ENCODE data around the gene CTBP1.

CTBP1 gene

GRCh38 chr4:1283711-1284110 is 34.8 kb upstream of the CTBP1 start:
- Histone ChIP-seq H3K36me3 (ENCODE audit: control insufficient read depth, insufficient read depth, low read length) (no peaks in the 10 kb centered on the region), H3K9me3 (ENCODE audit: control insufficient read depth, low read length) (no peaks in the 10 kb centered on the region), H3K27ac (ENCODE audit: insufficient read depth, low read length, poor library complexity, severe bottlenecking) (no peak overlapping the region), H3K27me3 (replicated peaks; ENCODE audit: control insufficient read depth, insufficient read depth, low read length, poor library complexity, severe bottlenecking) (no peaks in the 10 kb centered on the region), H3K4me1 (ENCODE audit: control insufficient read depth, insufficient read depth, low read length, poor library complexity, severe bottlenecking) (no peaks in the 10 kb centered on the region), H3K4me3 (ENCODE audit: insufficient read depth, low read depth, low read length, poor library complexity, severe bottlenecking) (no peak overlapping the region)
- no peak for DNase-seq

GRCh38 chr4:1279253-1279652 is 30.3 kb upstream of the CTBP1 start:
- Histone ChIP-seq H3K36me3 (ENCODE audit: control insufficient read depth, insufficient read depth, low read length) (no peaks in the 10 kb centered on the region), H3K4me3 (ENCODE audit: insufficient read depth, low read depth, low read length, poor library complexity, severe bottlenecking) (no peak overlapping the region), H3K27me3 (replicated peaks; ENCODE audit: control insufficient read depth, insufficient read depth, low read length, poor library complexity, severe bottlenecking) (no peaks in the 10 kb centered on the region), H3K9me3 (ENCODE audit: control insufficient read depth, low read length) (no peaks in the 10 kb centered on the region), H3K27ac (ENCODE audit: insufficient read depth, low read length, poor library complexity, severe bottlenecking) (no peak overlapping the region), H3K4me1 (ENCODE audit: control insufficient read depth, insufficient read depth, low read length, poor library complexity, severe bottlenecking) (no peaks in the 10 kb centered on the region)
- no peak for DNase-seq

GRCh38 chr4:1277667-1278665 is 29.0 kb upstream of the CTBP1 start:
- H3K27ac ChIP-seq (ENCODE audit: insufficient read depth, low read length, poor library complexity, severe bottlenecking), result no peak overlapping the region
- H3K9me3 ChIP-seq (ENCODE audit: control insufficient read depth, low read length), result no peaks in the 10 kb centered on the region
- H3K4me3 ChIP-seq (ENCODE audit: insufficient read depth, low read depth, low read length, poor library complexity, severe bottlenecking), result no peak overlapping the region
- H3K27me3 ChIP-seq (replicated peaks; ENCODE audit: control insufficient read depth, insufficient read depth, low read length, poor library complexity, severe bottlenecking), result no peaks in the 10 kb centered on the region
- H3K36me3 ChIP-seq (ENCODE audit: control insufficient read depth, insufficient read depth, low read length), result no peaks in the 10 kb centered on the region
- no peak for DNase-seq
- H3K4me1 ChIP-seq (ENCODE audit: control insufficient read depth, insufficient read depth, low read length, poor library complexity, severe bottlenecking), result no peaks in the 10 kb centered on the region

GRCh38 chr4:1276984-1277383 is 28.1 kb upstream of the CTBP1 start:
- DNase-seq, result no peak
- H3K4me3 ChIP-seq (ENCODE audit: insufficient read depth, low read depth, low read length, poor library complexity, severe bottlenecking), result no peak overlapping the region
- no peaks in the 10 kb centered on the region for H3K4me1 ChIP-seq (ENCODE audit: control insufficient read depth, insufficient read depth, low read length, poor library complexity, severe bottlenecking)
- no peaks in the 10 kb centered on the region for H3K27me3 ChIP-seq (replicated peaks; ENCODE audit: control insufficient read depth, insufficient read depth, low read length, poor library complexity, severe bottlenecking)
- H3K36me3 ChIP-seq (ENCODE audit: control insufficient read depth, insufficient read depth, low read length), result no peaks in the 10 kb centered on the region
- no peaks in the 10 kb centered on the region for H3K9me3 ChIP-seq (ENCODE audit: control insufficient read depth, low read length)
- H3K27ac ChIP-seq (ENCODE audit: insufficient read depth, low read length, poor library complexity, severe bottlenecking), result no peak overlapping the region

GRCh38 chr4:1274871-1275270 is 25.9 kb upstream of the CTBP1 start:
- Histone ChIP-seq H3K27me3 (replicated peaks; ENCODE audit: control insufficient read depth, insufficient read depth, low read length, poor library complexity, severe bottlenecking) (no peaks in the 10 kb centered on the region), H3K9me3 (ENCODE audit: control insufficient read depth, low read length) (no peaks in the 10 kb centered on the region), H3K36me3 (ENCODE audit: control insufficient read depth, insufficient read depth, low read length) (no peaks in the 10 kb centered on the region), H3K4me3 (ENCODE audit: insufficient read depth, low read depth, low read length, poor library complexity, severe bottlenecking) (no peak overlapping the region), H3K4me1 (ENCODE audit: control insufficient read depth, insufficient read depth, low read length, poor library complexity, severe bottlenecking) (no peaks in the 10 kb centered on the region), H3K27ac (ENCODE audit: insufficient read depth, low read length, poor library complexity, severe bottlenecking) (no peak overlapping the region)
- no peak for DNase-seq

- peaks cover 5% of the 10 kb centered on the region for H3K4me1 ChIP-seq (ENCODE audit: control insufficient read depth, insufficient read depth, low read length, poor library complexity, severe bottlenecking)
- DNase-seq, result no peak
- no peaks in the 10 kb centered on the region for H3K36me3 ChIP-seq (ENCODE audit: control insufficient read depth, insufficient read depth, low read length)
- H3K4me3 ChIP-seq (ENCODE audit: insufficient read depth, low read depth, low read length, poor library complexity, severe bottlenecking), result no peak overlapping the region
- H3K27me3 ChIP-seq (replicated peaks; ENCODE audit: control insufficient read depth, insufficient read depth, low read length, poor library complexity, severe bottlenecking), result no peaks in the 10 kb centered on the region
- H3K9me3 ChIP-seq (ENCODE audit: control insufficient read depth, low read length), result no peaks in the 10 kb centered on the region
- no peak overlapping the region for H3K27ac ChIP-seq (ENCODE audit: insufficient read depth, low read length, poor library complexity, severe bottlenecking)
Observed at GRCh38 chr4:1271686-1272085, 22.8 kb upstream of the CTBP1 start.

GRCh38 chr4:1269209-1269608 is 20.3 kb upstream of the CTBP1 start:
- H3K4me3 ChIP-seq (ENCODE audit: insufficient read depth, low read depth, low read length, poor library complexity, severe bottlenecking), result no peak overlapping the region
- no peaks in the 10 kb centered on the region for H3K9me3 ChIP-seq (ENCODE audit: control insufficient read depth, low read length)
- no peaks in the 10 kb centered on the region for H3K36me3 ChIP-seq (ENCODE audit: control insufficient read depth, insufficient read depth, low read length)
- DNase-seq, result no peak
- H3K27ac ChIP-seq (ENCODE audit: insufficient read depth, low read length, poor library complexity, severe bottlenecking), result no peak overlapping the region
- H3K4me1 ChIP-seq (ENCODE audit: control insufficient read depth, insufficient read depth, low read length, poor library complexity, severe bottlenecking), result peaks cover 5% of the 10 kb centered on the region
- H3K27me3 ChIP-seq (replicated peaks; ENCODE audit: control insufficient read depth, insufficient read depth, low read length, poor library complexity, severe bottlenecking), result no peaks in the 10 kb centered on the region

GRCh38 chr4:1266881-1267763 is 18.2 kb upstream of the CTBP1 start:
- H3K4me1 ChIP-seq (ENCODE audit: control insufficient read depth, insufficient read depth, low read length, poor library complexity, severe bottlenecking), result peaks cover 5% of the 10 kb centered on the region
- H3K9me3 ChIP-seq (ENCODE audit: control insufficient read depth, low read length), result no peaks in the 10 kb centered on the region
- DNase-seq, result no peak
- H3K4me3 ChIP-seq (ENCODE audit: insufficient read depth, low read depth, low read length, poor library complexity, severe bottlenecking), result peak overlapping the region; percentile 39
- H3K27me3 ChIP-seq (replicated peaks; ENCODE audit: control insufficient read depth, insufficient read depth, low read length, poor library complexity, severe bottlenecking), result no peaks in the 10 kb centered on the region
- H3K27ac ChIP-seq (ENCODE audit: insufficient read depth, low read length, poor library complexity, severe bottlenecking), result peak overlapping the region; percentile 64
- no peaks in the 10 kb centered on the region for H3K36me3 ChIP-seq (ENCODE audit: control insufficient read depth, insufficient read depth, low read length)

GRCh38 chr4:1265351-1265750 is 16.4 kb upstream of the CTBP1 start:
- Histone ChIP-seq H3K9me3 (ENCODE audit: control insufficient read depth, low read length) (no peaks in the 10 kb centered on the region), H3K27me3 (replicated peaks; ENCODE audit: control insufficient read depth, insufficient read depth, low read length, poor library complexity, severe bottlenecking) (no peaks in the 10 kb centered on the region), H3K36me3 (ENCODE audit: control insufficient read depth, insufficient read depth, low read length) (no peaks in the 10 kb centered on the region), H3K27ac (ENCODE audit: insufficient read depth, low read length, poor library complexity, severe bottlenecking) (no peak overlapping the region), H3K4me1 (ENCODE audit: control insufficient read depth, insufficient read depth, low read length, poor library complexity, severe bottlenecking) (peaks cover 5% of the 10 kb centered on the region), H3K4me3 (ENCODE audit: insufficient read depth, low read depth, low read length, poor library complexity, severe bottlenecking) (no peak overlapping the region)
- DNase-seq, result no peak

- Histone ChIP-seq H3K27ac (ENCODE audit: insufficient read depth, low read length, poor library complexity, severe bottlenecking) (no peak overlapping the region), H3K27me3 (replicated peaks; ENCODE audit: control insufficient read depth, insufficient read depth, low read length, poor library complexity, severe bottlenecking) (no peaks in the 10 kb centered on the region), H3K4me3 (ENCODE audit: insufficient read depth, low read depth, low read length, poor library complexity, severe bottlenecking) (no peak overlapping the region), H3K4me1 (ENCODE audit: control insufficient read depth, insufficient read depth, low read length, poor library complexity, severe bottlenecking) (peaks cover 5% of the 10 kb centered on the region), H3K36me3 (ENCODE audit: control insufficient read depth, insufficient read depth, low read length) (no peaks in the 10 kb centered on the region), H3K9me3 (ENCODE audit: control insufficient read depth, low read length) (no peaks in the 10 kb centered on the region)
- DNase-seq, result no peak
Observed at GRCh38 chr4:1264942-1265341, 16.0 kb upstream of the CTBP1 start.

Data from effector memory CD4-positive, alpha-beta T cell (primary cell).